T-cell (primary cell): Measurements from ENCODE around the gene NUP153. TPM values are rescaled to one million over a fixed set of nuclear protein-coding genes. Genes with fewer than 3 reads are reported as not detected.
"Not testable (repeated sequence)": the region's sequence is repeated elsewhere in the genome, so short reads cannot be mapped to it uniquely, and the experiment has no call there.

Experiments used
- ATAC-seq, 4 experiments: fragments of 200-7000 bp in 3 of 4; fragments of 150-1000 bp in 1 of 4; cut with Tn5 transposase; replicated peaks in 1 of 4; 1 replicate in 3 of 4; 2 replicates in 1 of 4; pipeline ENCODE4 v1.10.0; 2021; ENCODE audit warnings: moderate library complexity in 3 of 4, mild to moderate bottlenecking in 2 of 4, moderate number of reproducible peaks in 1 of 4
- CTCF ChIA-PET, 2 donors: fragments of 300-600 bp; sonication (Branson Sonifier 250); formaldehyde crosslinking; loops; one replicate each; lab custom pipeline; 2022; ENCODE audit warnings: antibody characterized with exemption in 2 of 2; lab: Charles Lee
- POLR2A ChIA-PET, 2 donors: fragments of 300-600 bp; sonication (Branson Sonifier 250); formaldehyde crosslinking; loops; one replicate each; lab custom pipeline; 2022; ENCODE audit warnings: antibody characterized with exemption in 2 of 2; lab: Charles Lee
- DNase-seq, 35 experiments: peaks; one replicate each; pipeline versions ENCODE4 v3.0.0 to v3.0.0-alpha.2; 2013 to 2023
- H3K27ac ChIP-seq: one replicate; pipeline ENCODE4 v1.5.1; 2013; ENCODE audit warnings: low read length
- H3K27me3 ChIP-seq, 2 experiments: replicated peaks in 1 of 2; 1 replicate in 1 of 2; 2 replicates in 1 of 2; pipeline versions ENCODE4 v1.6.1 to v1.7.0; 2013; ENCODE audit warnings: low read length in 1 of 2, mixed read lengths in 1 of 2; ENCODE audit not compliant: control insufficient read depth in 2 of 2, insufficient read depth in 2 of 2; ENCODE audit errors: extremely low read depth in 1 of 2
- H3K36me3 ChIP-seq, 2 donors: 1 replicate in 1 of 2; 2 replicates in 1 of 2; pipeline versions ENCODE4 v1.6.1 to v1.7.0; 2013; ENCODE audit warnings: low read length in 1 of 2; ENCODE audit not compliant: control insufficient read depth in 2 of 2, insufficient read depth in 1 of 2; ENCODE audit errors: extremely low read depth in 1 of 2
- H3K4me1 ChIP-seq, 2 experiments: 1 replicate in 1 of 2; 2 replicates in 1 of 2; pipeline versions ENCODE4 v1.6.1 to v1.7.0; 2013; ENCODE audit warnings: low read length in 2 of 2, mixed read lengths in 1 of 2; ENCODE audit not compliant: insufficient read depth in 2 of 2, control insufficient read depth in 1 of 2; ENCODE audit errors: extremely low read depth in 1 of 2
- H3K4me3 ChIP-seq, 2 donors: 1 replicate in 1 of 2; 2 replicates in 1 of 2; pipeline versions ENCODE4 v1.5.1 to v1.7.0; 2013; ENCODE audit warnings: mild to moderate bottlenecking in 2 of 2, low read length in 1 of 2, moderate library complexity in 1 of 2; ENCODE audit not compliant: control insufficient read depth in 1 of 2; ENCODE audit errors: extremely low read depth in 1 of 2
- H3K9me3 ChIP-seq: 2 replicates; pipeline ENCODE4 v1.7.0; 2013
- H3K27ac Mint-ChIP-seq, 2 donors: one replicate each; pipeline ENCODE4 v1.8.0; 2020 to 2021; ENCODE audit warnings: mild to moderate bottlenecking in 2 of 2, mixed read lengths in 2 of 2
- H3K27me3 Mint-ChIP-seq, 2 donors: one replicate each; pipeline ENCODE4 v1.8.0; 2021 to 2022; ENCODE audit warnings: mixed read lengths in 2 of 2
- H3K36me3 Mint-ChIP-seq: one replicate; pipeline ENCODE4 v1.8.0; 2021; ENCODE audit warnings: mixed read lengths
- H3K4me1 Mint-ChIP-seq, 3 donors: one replicate each; pipeline ENCODE4 v1.8.0; 2020 to 2022; ENCODE audit warnings: mixed read lengths in 3 of 3, mild to moderate bottlenecking in 1 of 3
- H3K4me3 Mint-ChIP-seq, 3 donors: one replicate each; pipeline ENCODE4 v1.8.0; 2020 to 2022; ENCODE audit warnings: mild to moderate bottlenecking in 3 of 3, mixed read lengths in 3 of 3, moderate library complexity in 3 of 3
- H3K9me3 Mint-ChIP-seq, 3 donors: one replicate each; pipeline ENCODE4 v1.8.0; 2020 to 2022; ENCODE audit warnings: mixed read lengths in 3 of 3
- WGBS: methylation state at CpG from one replicate; pipeline ENCODE4 v1.1.5; 2013; ENCODE audit warnings: missing lambda C conversion rate; ENCODE audit not compliant: insufficient coverage; 5-methylcytosine and 5-hydroxymethylcytosine counted together
- total RNA-seq, 35 experiments: library from RNA in 6 of 35; stranded (reverse) in 6 of 35; fragments of 120-200 nt in 1 of 35; gene quantifications; one replicate each; pipeline versions ENCODE4 v1.2.1 to v1.2.4 and lab custom pipeline; 2013 to 2026

The NUP153 gene
- total RNA-seq, 5 donors from 2014 or later (not counting 1 experiment from before 2014, with no cell fraction given) = 46.4 to 58.5 (median 54.2) TPM

DNA sequence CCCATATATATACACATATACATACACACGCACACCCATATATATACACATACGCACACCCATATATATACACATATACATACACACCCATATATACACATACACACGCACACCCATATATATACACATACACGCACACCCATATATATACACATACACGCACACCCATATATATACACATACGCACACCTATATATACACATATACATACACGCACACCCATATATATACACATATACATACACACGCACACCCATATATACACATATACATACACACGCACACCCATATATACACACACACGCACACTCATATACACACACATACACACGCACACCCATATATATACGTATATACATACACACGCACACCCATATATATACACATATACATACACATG, 120.1 kb downstream of the NUP153 start:
- H3K27me3 Mint-ChIP-seq, DNase-seq, H3K4me3 ChIP-seq, H3K27ac ChIP-seq, H3K9me3 ChIP-seq, H3K9me3 Mint-ChIP-seq, H3K27ac Mint-ChIP-seq, H3K4me3 Mint-ChIP-seq, ATAC-seq, CTCF ChIA-PET, H3K36me3 ChIP-seq, H3K36me3 Mint-ChIP-seq, H3K27me3 ChIP-seq: not testable (repeated sequence)
- 93% methylated on average over 13 of the region's 13 CpGs for WGBS
- peaks cover 18 to 23% (median 21%) of the 10 kb centered on the region in 3 donors for H3K4me1 Mint-ChIP-seq
- POLR2A ChIA-PET = interaction anchor here in 1 of 2 donors (0.7 kb wide), 1 partner anchor 87 kb away, joined by 3 read pairs; no protein-coding TSS in a partner anchor
- peaks cover 5 to 15% of the 10 kb centered on the region in 2 experiments for H3K4me1 ChIP-seq

DNA sequence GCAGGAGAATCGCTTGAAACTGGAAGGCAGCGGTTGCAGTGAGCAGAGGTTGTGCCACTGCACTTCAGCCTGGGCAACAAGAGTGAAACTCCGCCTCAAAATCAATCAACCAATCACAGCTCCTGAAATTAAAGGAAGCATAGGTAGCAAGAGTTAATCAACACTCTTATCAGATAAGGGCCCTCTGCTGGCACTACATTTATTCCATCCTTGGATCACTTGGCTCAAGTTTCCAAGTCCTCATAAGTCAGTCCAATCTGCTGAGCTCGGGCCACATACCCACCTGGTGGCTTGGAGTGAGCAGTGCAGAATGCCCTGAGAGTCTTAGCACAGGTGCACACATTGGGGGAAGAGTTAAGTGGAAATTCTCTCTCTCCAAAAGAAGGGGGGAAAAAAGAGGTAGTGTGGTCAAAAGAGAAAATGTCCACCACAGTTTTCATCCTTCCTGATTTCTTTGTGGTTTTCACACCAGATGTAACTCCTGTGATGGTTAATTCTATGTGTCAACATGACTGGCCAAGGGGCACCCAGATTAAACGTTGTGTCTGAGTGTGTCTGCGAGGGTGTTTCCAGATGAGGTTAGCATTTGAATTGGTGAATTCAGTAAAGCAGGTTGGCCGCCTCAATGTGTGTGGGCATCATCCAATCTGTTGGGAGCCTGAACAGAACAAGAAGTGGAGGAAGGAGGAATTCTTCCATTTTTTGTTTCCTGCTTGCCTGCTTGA, 120.8 kb downstream of the NUP153 start:
- H3K36me3 ChIP-seq = no peaks in the 10 kb centered on the region
- Mint-ChIP-seq H3K4me3 (no peak overlapping the region), H3K27me3 (peaks cover 4 to 7% of the 10 kb centered on the region in 2 donors), H3K36me3 (no peaks in the 10 kb centered on the region), H3K27ac (no peak overlapping the region), H3K4me1 (peaks cover 16 to 23% (median 20%) of the 10 kb centered on the region in 3 donors), H3K9me3 (no peaks in the 10 kb centered on the region)
- ChIA-PET POLR2A (interaction anchor here in 1 of 2 donors (0.7 kb wide), 1 partner anchor 88 kb away, joined by 3 read pairs; no protein-coding TSS in a partner anchor), CTCF (interaction anchor here (0.7 to 2.7 kb wide), 4 partner anchors 30 to 218 kb away, joined by 3 to 19 read pairs (median 5); no protein-coding TSS in a partner anchor)
- H3K27me3 ChIP-seq = peaks cover 0 to 5% of the 10 kb centered on the region in 2 experiments
- DNase-seq (peak in 1 of 35 experiments; percentile 18), ATAC-seq (no peak)
- 47% methylated on average over 3 of the region's 7 CpGs for WGBS
- H3K9me3 ChIP-seq = no peaks in the 10 kb centered on the region
- H3K4me1 ChIP-seq = peaks cover 5 to 15% of the 10 kb centered on the region in 2 experiments
- H3K27ac ChIP-seq = no peak overlapping the region
- no peak overlapping the region for H3K4me3 ChIP-seq

GRCh38 chr6:17584241-17584803, 122.4 kb downstream of the NUP153 start:
- H3K27me3 ChIP-seq = peaks cover 0 to 19% of the 10 kb centered on the region in 2 experiments
- no peak overlapping the region for H3K27ac ChIP-seq
- Mint-ChIP-seq H3K36me3 (no peaks in the 10 kb centered on the region), H3K9me3 (no peaks in the 10 kb centered on the region), H3K27ac (peak overlapping the region in 1 of 2 donors; percentile 30), H3K4me3 (no peak overlapping the region), H3K4me1 (peaks cover 7 to 11% (median 9%) of the 10 kb centered on the region in 3 donors), H3K27me3 (peaks cover 5 to 13% of the 10 kb centered on the region in 2 donors)
- H3K4me3 ChIP-seq = no peak overlapping the region
- DNase-seq (peak in 4 of 35 experiments; percentile 14 to 66 (median 28)), ATAC-seq (peak; percentile 68 to 79 (median 71))
- ChIA-PET CTCF (interaction anchor here (0.6 to 2.7 kb wide), 12 partner anchors 11 to 410 kb away, joined by 3 to 19 read pairs (median 4); partner anchors contain the start of gene NUP153 (in 1 of the 2)), POLR2A (interaction anchor here in 1 of 2 donors (0.5 kb wide), 1 partner anchor 16 kb away, joined by 5 read pairs; no protein-coding TSS in a partner anchor)
- WGBS = no CpG with 5 or more reads among the region's 7 CpGs
- H3K9me3 ChIP-seq = no peaks in the 10 kb centered on the region
- peaks cover 3 to 16% of the 10 kb centered on the region in 2 experiments for H3K4me1 ChIP-seq
- no peaks in the 10 kb centered on the region for H3K36me3 ChIP-seq

DNA sequence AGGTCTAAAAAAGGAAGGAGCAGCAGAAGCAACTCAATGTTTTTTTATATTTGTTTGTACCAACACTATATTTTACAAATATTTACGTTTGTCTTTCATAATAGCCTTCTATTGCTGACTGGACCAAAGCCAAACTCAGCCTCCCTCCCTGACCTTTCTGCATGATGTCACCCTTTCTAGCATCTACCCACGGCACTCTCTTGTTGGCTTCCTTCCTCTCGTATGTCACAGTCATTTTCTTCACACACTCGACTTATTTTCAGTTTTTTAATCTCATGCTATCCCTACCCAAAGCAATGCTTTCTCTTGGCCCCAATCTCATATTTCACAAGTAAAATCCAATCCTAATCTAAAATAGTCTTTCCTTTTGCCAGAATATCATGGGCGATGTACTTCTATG, 122.9 kb downstream of the NUP153 start:
- no peaks in the 10 kb centered on the region for H3K36me3 ChIP-seq
- H3K4me1 ChIP-seq = peaks cover 0 to 12% of the 10 kb centered on the region in 2 experiments
- no peak overlapping the region for H3K4me3 ChIP-seq
- ATAC-seq (no peak), DNase-seq (no peak)
- Mint-ChIP-seq H3K4me3 (no peak overlapping the region), H3K27me3 (peaks cover 5 to 16% of the 10 kb centered on the region in 2 donors), H3K4me1 (peaks cover 4 to 6% (median 5%) of the 10 kb centered on the region in 3 donors), H3K9me3 (no peaks in the 10 kb centered on the region), H3K36me3 (no peaks in the 10 kb centered on the region), H3K27ac (no peak overlapping the region)
- WGBS = 27% methylated on average over 4 of the region's 5 CpGs
- ChIA-PET CTCF (interaction anchor here (0.6 to 2.7 kb wide), 11 partner anchors 11 to 409 kb away, joined by 3 to 19 read pairs (median 4); partner anchors contain the start of gene NUP153 (in 1 of the 2)), POLR2A (interaction anchor here in 1 of 2 donors (0.5 kb wide), 1 partner anchor 17 kb away, joined by 5 read pairs; no protein-coding TSS in a partner anchor)
- no peak overlapping the region for H3K27ac ChIP-seq
- peaks cover 0 to 22% of the 10 kb centered on the region in 2 experiments for H3K27me3 ChIP-seq
- H3K9me3 ChIP-seq = no peaks in the 10 kb centered on the region

GRCh38 chr6:17581282-17581681, 125.4 kb downstream of the NUP153 start:
- H3K27ac Mint-ChIP-seq, H3K36me3 ChIP-seq, H3K9me3 Mint-ChIP-seq, H3K9me3 ChIP-seq, H3K36me3 Mint-ChIP-seq, H3K27ac ChIP-seq, H3K4me1 Mint-ChIP-seq, H3K4me3 ChIP-seq, ATAC-seq: not testable (repeated sequence)
- Mint-ChIP-seq H3K4me3 (peak overlapping the region; percentile 6 to 69 (median 18)), H3K27me3 (peaks cover 5 to 16% of the 10 kb centered on the region in 2 donors)
- DNase-seq = peak in 2 of 35 experiments; percentile 28 to 33
- 87% methylated on average over 6 of the region's 7 CpGs for WGBS
- H3K4me1 ChIP-seq = peaks cover 0 to 12% of the 10 kb centered on the region in 2 experiments
- CTCF ChIA-PET = interaction anchor here (0.6 to 1.4 kb wide), 4 partner anchors 10 to 114 kb away, joined by 3 to 4 read pairs (median 3); no protein-coding TSS in a partner anchor
- H3K27me3 ChIP-seq = peaks cover 0 to 22% of the 10 kb centered on the region in 2 experiments
- POLR2A ChIA-PET = interaction anchor here (0.6 kb wide), 2 partner anchors 19 kb away, joined by 5 to 13 read pairs; partner anchors contain the start of gene FAM8A1 (in 1 of the 2)
